ENCODE results near the gene MSANTD2. TPM values are rescaled to one million over a fixed set of nuclear protein-coding genes. Genes with fewer than 3 reads are reported as not detected.

The MSANTD2 gene
- total and polyA plus RNA-seq, 2 of the 4 experiments (the other 2 are of a cell fraction): 5.0 to 6.0 TPM

- Histone ChIP-seq H2AK9ac (replicated peaks; ENCODE audit: low read depth, low read length, poor library complexity) (no peak overlapping the region), H2AK5ac (ENCODE audit: low read depth, low read length) (no peak overlapping the region), H2BK20ac (ENCODE audit: low read depth, low read length) (no peak overlapping the region), H2BK120ac (ENCODE audit: low read depth, low read length) (no peak overlapping the region), H3K4ac (ENCODE audit: low read depth, low read length) (no peak overlapping the region), H3K9me3 (ENCODE audit: control insufficient read depth, insufficient read depth, low read length) (no peaks in the 10 kb centered on the region), H2AFZ (replicated peaks; ENCODE audit: low read length, poor library complexity) (no peak overlapping the region), H4K5ac (ENCODE audit: low read depth, low read length) (no peak overlapping the region), H4K8ac (ENCODE audit: low read depth in 2 of 2, low read length in 2 of 2) (no peak overlapping the region), H3K27me3 (ENCODE audit: control insufficient read depth, insufficient read depth, low read length) (peaks cover 14% of the 10 kb centered on the region; the same call in 1 of the 2 replicates), H3K27ac (ENCODE audit: insufficient read depth, low read length) (no peak overlapping the region), H3K4me2 (ENCODE audit: low read depth, low read length) (no peak overlapping the region), H3K56ac (ENCODE audit: extremely low read depth, insufficient read depth, low read length) (no peak overlapping the region), H4K91ac (ENCODE audit: insufficient read depth, low read depth, low read length) (no peak overlapping the region), H3K18ac (ENCODE audit: low read depth, low read length) (no peak overlapping the region), H3K79me1 (ENCODE audit: low read depth in 1 of 2, low read length in 2 of 2) (no peaks in the 10 kb centered on the region), H3K14ac (replicated peaks; ENCODE audit: low read depth, low read length) (no peak overlapping the region), H3K9me1 (ENCODE audit: insufficient read depth, low read length) (peaks cover 12% of the 10 kb centered on the region), H4K20me1 (ENCODE audit: insufficient read depth, low read length) (0 out of 2 replicates have a peak, but pooled peaks cover under 1% of the 10 kb centered on the region), H3K23ac (ENCODE audit: low read depth, low read length) (no peak overlapping the region), H3K4me1 (ENCODE audit: control insufficient read depth, insufficient read depth, low read length) (peaks cover 4% of the 10 kb centered on the region; the same call in 1 of the 2 replicates), H2BK5ac (ENCODE audit: low read depth, low read length, poor library complexity, severe bottlenecking) (no peak overlapping the region), H2BK15ac (ENCODE audit: low read depth, low read length) (no peak overlapping the region), H3K4me3 (ENCODE audit: insufficient read depth, low read depth, low read length) (no peak overlapping the region), H3K9ac (ENCODE audit: low read depth, low read length) (no peak overlapping the region), H3K36me3 (ENCODE audit: control insufficient read depth, insufficient read depth, low read length) (no peaks in the 10 kb centered on the region)
- no TSS peak for BruUV-seq (replicated peaks)
- ATAC-seq (ENCODE audit: low read depth) (no peak), DNase-seq (no peak)
- dilution Hi-C loops (cut with HindIII; ENCODE audit: low sequenced_read_pairs, unreplicated experiment) (no loop called here), in situ Hi-C loops (cut with MboI; ENCODE audit: low sequenced_read_pairs) (no loop called here), intact Hi-C loops (cut with micrococcal nuclease) (no loop called here)
- TF ChIP-seq RAD21 (IDR thresholded peaks at IDR 0.05; ENCODE audit: low read length) (no peak), BHLHE40 (IDR thresholded peaks at IDR 0.05; ENCODE audit: low read depth, low read length) (no peak), CTCF (conservative IDR thresholded peaks at IDR 0.05; ENCODE audit: low read depth, low read length) (no peak), NFE2L2 (IDR thresholded peaks at IDR 0.05; ENCODE audit: low read depth, low read length) (no peak), CEBPB (IDR thresholded peaks at IDR 0.05; ENCODE audit: low read depth, low read length) (no peak), ELK1 (IDR thresholded peaks at IDR 0.05; ENCODE audit: borderline replicate concordance, low read depth, low read length) (no peak), CHD1 (IDR thresholded peaks at IDR 0.05; ENCODE audit: low read depth, low read length) (no peak)
- WGBS, 2 experiments (ENCODE audit: extremely low coverage in 2 of 2, insufficient read length in 1 of 2): 60% methylated on average over 1 of the region's 3 CpGs; no CpG with 5 or more reads in 1 of the 2 experiments
- ChIA-PET CTCF (interaction anchor here (1.8 kb wide), 1 partner anchor 11 kb away, joined by 5 read pairs; no protein-coding TSS in a partner anchor), POLR2A (ENCODE audit: unreplicated experiment) (no interaction called here)
Observed at GRCh38 chr11:124757320-124757719, 42.9 kb downstream of the MSANTD2 start.
